ENCODE measurements around the gene STX19. TPM values are rescaled to one million over a fixed set of nuclear protein-coding genes. Genes with fewer than 3 reads are reported as not detected.
"Not testable (repeated sequence)": the region's sequence is repeated elsewhere in the genome, so short reads cannot be mapped to it uniquely, and the experiment has no call there.

The STX19 gene
- total RNA-seq, 1 donor from 2014 or later: not detected

DNA sequence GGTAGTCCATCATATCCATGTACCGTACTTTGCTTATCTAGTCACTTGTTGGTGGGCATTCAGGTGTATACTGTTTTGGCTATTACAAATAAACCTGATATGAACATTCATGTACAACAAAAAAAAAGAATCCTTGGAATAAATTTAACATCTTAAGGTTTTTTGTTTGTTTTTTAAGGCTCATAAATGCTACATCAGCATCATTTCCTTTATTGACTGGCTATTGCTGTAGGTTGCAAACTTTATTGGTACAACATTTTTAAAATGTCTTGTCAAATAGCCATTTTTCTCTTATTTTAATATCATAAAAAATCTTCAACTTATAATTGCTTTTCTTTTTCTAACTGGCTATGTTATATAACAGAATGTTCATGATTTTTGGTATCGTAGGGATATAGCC is 18.1 kb upstream of the STX19 start:
- DNase-seq (ENCODE audit: low spot score in 2 of 2): no peak
- H3K27me3 ChIP-seq: no peaks in the 10 kb centered on the region
- no peaks in the 10 kb centered on the region for H3K4me1 ChIP-seq
- H3K27ac ChIP-seq: no peak overlapping the region
- no peaks in the 10 kb centered on the region for H3K9me3 ChIP-seq
- intact Hi-C loops (cut with DNase I): no loop called here
- H3K36me3 ChIP-seq: peaks cover 10 to 16% of the 10 kb centered on the region in 2 donors
- H3K4me3 ChIP-seq: no peak overlapping the region
- TF ChIP-seq, protein P1, sequence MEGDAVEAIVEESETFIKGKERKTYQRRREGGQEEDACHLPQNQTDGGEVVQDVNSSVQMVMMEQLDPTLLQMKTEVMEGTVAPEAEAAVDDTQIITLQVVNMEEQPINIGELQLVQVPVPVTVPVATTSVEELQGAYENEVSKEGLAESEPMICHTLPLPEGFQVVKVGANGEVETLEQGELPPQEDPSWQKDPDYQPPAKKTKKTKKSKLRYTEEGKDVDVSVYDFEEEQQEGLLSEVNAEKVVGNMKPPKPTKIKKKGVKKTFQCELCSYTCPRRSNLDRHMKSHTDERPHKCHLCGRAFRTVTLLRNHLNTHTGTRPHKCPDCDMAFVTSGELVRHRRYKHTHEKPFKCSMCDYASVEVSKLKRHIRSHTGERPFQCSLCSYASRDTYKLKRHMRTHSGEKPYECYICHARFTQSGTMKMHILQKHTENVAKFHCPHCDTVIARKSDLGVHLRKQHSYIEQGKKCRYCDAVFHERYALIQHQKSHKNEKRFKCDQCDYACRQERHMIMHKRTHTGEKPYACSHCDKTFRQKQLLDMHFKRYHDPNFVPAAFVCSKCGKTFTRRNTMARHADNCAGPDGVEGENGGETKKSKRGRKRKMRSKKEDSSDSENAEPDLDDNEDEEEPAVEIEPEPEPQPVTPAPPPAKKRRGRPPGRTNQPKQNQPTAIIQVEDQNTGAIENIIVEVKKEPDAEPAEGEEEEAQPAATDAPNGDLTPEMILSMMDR (IDR thresholded peaks at IDR 0.05): no peak

DNA sequence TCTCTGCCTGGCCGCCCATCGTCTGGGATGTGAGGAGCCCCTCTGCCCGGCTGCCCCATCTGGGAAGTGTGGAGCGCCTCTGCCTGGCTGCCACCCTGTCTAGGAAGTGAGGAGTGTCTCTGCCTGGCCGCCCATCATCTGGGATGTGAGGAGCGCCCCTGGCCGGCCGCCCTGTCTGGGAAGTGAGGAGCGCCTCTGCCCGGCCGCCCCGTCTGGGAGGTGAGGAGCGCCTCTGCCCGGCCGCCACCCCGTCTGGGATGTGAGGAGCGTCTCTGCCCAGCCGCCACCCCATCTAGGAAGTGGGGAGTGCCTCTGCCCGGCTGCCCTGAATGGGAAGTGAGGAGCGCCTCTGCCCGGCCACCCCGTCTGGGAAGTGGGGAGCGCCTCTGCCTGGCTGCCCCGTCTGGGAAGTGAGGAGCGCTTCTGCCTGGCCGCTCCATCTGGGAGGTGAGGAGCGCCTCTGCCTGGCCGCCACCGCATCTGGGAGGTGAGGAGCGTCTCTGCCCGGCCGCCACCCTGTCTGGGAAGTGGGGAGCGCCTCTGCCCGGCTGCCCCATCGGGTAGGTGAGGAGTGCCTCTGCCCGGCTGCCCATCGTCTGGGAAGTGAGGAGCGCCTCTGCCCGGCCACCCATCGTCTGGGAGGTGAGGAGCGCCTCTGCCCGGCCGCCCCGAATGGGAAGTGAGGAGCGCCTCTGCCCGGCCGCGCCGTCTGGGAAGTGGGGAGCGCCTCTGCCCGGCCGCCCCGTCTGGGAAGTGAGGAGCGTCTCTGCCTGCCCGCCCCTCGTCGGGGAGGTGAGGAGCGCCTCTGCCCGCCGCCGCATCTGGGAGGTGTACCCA is 15.9 kb upstream of the STX19 start:
- DNase-seq (ENCODE audit: low spot score in 2 of 2); H3K4me1 ChIP-seq; intact Hi-C loops (cut with DNase I); H3K4me3 ChIP-seq; H3K27me3 ChIP-seq; H3K27ac ChIP-seq; H3K9me3 ChIP-seq: not testable (repeated sequence)
- H3K36me3 ChIP-seq: peaks cover 13 to 16% of the 10 kb centered on the region in 2 donors

DNA sequence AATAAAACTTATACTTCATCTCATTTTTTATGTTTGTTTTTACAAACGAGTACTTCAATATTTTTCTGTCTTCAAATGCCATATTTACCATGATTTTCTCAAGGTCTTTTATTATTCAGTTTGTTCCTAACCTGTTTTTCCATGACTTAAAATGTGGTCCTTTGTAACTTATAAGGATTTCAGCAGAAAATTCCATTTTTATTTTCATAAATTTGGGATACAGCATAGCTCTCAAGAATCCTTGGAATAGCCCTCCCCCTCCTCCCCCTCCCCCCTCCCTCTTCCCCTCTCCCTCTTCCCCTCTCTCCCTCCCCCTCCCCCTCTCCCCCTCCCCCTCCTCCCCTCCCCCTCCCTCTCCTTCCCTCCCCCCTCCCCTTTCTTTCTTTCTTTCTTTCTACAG is 14.9 kb upstream of the STX19 start:
- H3K4me3 ChIP-seq: no peak overlapping the region
- peaks cover 15% of the 10 kb centered on the region in 2 donors for H3K36me3 ChIP-seq
- H3K27me3 ChIP-seq: no peaks in the 10 kb centered on the region
- DNase-seq (ENCODE audit: low spot score in 2 of 2): no peak
- intact Hi-C loops (cut with DNase I): no loop called here
- H3K9me3 ChIP-seq: no peaks in the 10 kb centered on the region
- H3K4me1 ChIP-seq: no peaks in the 10 kb centered on the region
- H3K27ac ChIP-seq: no peak overlapping the region
- TF ChIP-seq, protein P1 (IDR thresholded peaks at IDR 0.05): no peak

DNA sequence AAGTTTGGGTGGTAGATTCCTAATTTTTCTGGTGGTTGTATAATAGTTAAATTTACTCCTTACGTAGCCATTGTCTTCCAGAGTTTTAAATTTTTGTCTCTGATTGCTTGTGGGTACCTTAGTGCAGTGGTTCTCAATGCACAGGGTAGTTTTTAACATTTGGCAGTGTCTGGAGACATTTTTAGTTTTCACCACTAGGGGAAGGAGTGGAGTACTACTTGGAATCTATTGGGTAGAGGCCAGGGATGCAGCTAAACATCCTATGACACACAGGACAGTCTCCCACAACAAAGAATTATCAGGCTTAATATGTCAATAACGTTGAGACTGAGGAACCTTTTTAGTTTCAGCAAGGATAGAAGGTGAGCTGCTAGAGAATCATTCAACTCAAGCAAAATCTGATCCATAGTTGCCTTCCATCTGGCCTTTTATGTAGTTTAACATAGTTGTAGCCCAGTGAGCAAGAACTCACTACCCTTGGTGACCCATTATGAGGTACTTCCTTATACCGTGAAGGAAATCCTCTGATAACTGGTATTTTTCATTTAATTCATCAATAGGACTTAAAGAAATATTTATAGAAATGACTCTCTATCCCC is 8.6 kb upstream of the STX19 start:
- H3K27me3 ChIP-seq: no peaks in the 10 kb centered on the region
- DNase-seq (ENCODE audit: low spot score in 2 of 2): no peak
- peaks cover 0 to 6% of the 10 kb centered on the region in 2 donors for H3K36me3 ChIP-seq
- H3K9me3 ChIP-seq: no peaks in the 10 kb centered on the region
- H3K4me1 ChIP-seq: no peaks in the 10 kb centered on the region
- no peak overlapping the region for H3K27ac ChIP-seq
- no peak overlapping the region for H3K4me3 ChIP-seq
- intact Hi-C loops (cut with DNase I): no loop called here
- TF ChIP-seq, protein P1 (IDR thresholded peaks at IDR 0.05): peak in 2 of 3 experiments; percentile 12 to 24

DNA sequence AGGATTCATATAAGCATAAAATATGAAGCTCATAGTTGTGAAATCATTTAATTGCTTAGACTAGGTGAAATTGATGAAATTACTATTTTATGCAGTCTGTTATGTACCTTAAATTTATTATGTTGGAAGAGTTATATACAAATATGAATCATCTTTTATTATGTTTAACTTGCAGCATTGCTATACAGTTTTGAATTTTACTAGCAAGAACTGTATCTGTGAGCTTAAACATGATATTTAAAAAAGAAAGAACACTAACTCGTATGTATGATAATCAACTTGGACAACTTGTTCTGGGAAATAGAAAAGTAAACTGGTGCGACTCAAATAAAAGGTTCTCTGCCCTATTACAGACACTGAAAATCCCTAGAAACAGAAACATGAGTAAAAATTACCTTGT is 1.8 kb downstream of the STX19 start:
- TF ChIP-seq, protein P1 (IDR thresholded peaks at IDR 0.05): no peak
- H3K9me3 ChIP-seq: no peaks in the 10 kb centered on the region
- intact Hi-C loops (cut with DNase I): no loop called here
- H3K27ac ChIP-seq: no peak overlapping the region
- H3K4me3 ChIP-seq: no peak overlapping the region
- H3K36me3 ChIP-seq: no peaks in the 10 kb centered on the region
- no peaks in the 10 kb centered on the region for H3K27me3 ChIP-seq
- peaks cover 0 to 4% of the 10 kb centered on the region in 2 donors for H3K4me1 ChIP-seq
- DNase-seq (ENCODE audit: low spot score in 2 of 2): no peak

DNA sequence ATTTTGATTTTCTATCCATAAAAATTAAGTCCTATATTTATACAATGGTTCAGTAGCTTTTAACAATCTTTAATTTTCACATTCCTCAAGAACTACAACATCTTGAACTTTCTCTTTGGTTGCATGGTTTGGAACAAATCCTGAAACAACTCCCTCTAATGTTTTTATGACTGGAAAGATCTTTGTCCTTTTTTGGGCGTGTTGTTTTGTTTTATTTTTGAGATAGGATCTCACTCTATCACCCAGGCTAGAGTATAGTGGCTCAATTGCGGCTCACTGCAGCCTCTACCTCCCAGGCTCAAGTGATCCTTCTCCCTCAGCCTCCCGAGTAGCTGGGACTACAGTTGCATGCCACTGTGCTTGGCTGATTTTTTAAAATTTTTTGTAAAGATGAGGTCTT is 4.0 kb downstream of the STX19 start:
- TF ChIP-seq, protein P1 (IDR thresholded peaks at IDR 0.05): no peak
- Histone ChIP-seq H3K27me3 (no peaks in the 10 kb centered on the region), H3K36me3 (no peaks in the 10 kb centered on the region), H3K4me3 (peak overlapping the region in 1 of 2 donors; percentile 10), H3K27ac (peak overlapping the region; percentile 22 to 30), H3K9me3 (no peaks in the 10 kb centered on the region), H3K4me1 (peaks cover 0 to 3% of the 10 kb centered on the region in 2 donors)
- DNase-seq (ENCODE audit: low spot score in 2 of 2): no peak
- intact Hi-C loops (cut with DNase I): no loop called here
